Thyroid gland (tissue), 4 donors: ENCODE results near the gene ENTPD8.

Experiments
- CTCF ChIP-seq, 6 experiments: fragments of 200-600 bp in 3 of 6; fragments of 450-650 bp in 3 of 6; sonication (generic) in 3 of 6; IDR thresholded peaks; one replicate each; pipeline ENCODE4 v1.5.1; 2016 to 2019; ENCODE audit warnings: antibody characterized with exemption in 6 of 6, mild to moderate bottlenecking in 2 of 6, inconsistent platforms in 1 of 6, moderate library complexity in 1 of 6
- POLR2A ChIP-seq, 2 donors: fragments of 450-650 bp; IDR thresholded peaks; one replicate each; pipeline ENCODE4 v1.6.1; 2017; ENCODE audit warnings: antibody characterized with exemption in 2 of 2, mild to moderate bottlenecking in 2 of 2, moderate library complexity in 1 of 2

DNA sequence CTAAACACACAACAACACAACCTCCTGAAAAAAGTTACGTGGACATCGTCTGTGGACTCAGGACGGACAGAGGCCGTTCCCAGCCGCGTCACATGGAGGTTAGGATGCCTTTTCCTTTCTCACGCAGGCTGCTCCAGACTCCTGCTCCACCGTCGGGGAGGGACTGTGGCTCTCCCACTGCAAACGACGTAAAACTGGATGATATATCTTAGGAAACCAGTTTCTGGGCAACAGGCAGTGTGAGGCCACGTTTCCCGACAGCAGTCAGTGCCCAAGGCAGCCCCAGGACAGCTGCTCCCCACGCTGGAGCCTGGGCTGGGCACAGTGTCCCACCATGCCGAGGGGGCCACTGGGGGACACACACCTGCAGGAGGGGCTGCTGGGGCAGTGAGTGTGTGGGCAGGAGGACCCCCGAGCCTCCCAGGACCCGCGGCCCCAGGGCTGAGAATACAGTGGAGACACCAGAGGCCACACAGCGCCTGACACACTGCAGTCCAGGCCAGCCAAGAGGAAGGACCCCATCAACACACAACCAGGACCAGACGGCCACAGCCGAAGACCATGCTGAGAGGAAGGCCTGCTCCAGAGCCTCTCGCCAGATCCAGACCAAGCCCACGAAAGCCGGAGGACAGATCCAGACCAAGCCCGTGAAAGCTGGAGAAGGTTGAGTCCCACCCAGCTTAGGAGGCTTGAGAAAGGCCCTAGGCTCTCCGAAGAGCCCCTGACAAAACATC is 44.4 kb downstream of the ENTPD8 start:
- TF ChIP-seq POLR2A (IDR thresholded peaks at IDR 0.05), result no peak
- TF ChIP-seq CTCF (IDR thresholded peaks at IDR 0.05), result no peak
